GM10266 (cell line): Measurements from ENCODE around the gene BCL3.

Experiments used
- DNase-seq: peaks from one replicate; pipeline ENCODE4 v3.0.0; 2012; ENCODE audit errors: extremely low spot score
- TF ChIP-seq, protein P1 (sequence below): IDR thresholded peaks from 2 replicates; pipeline ENCODE4 v1.5.1; 2012; ENCODE audit warnings: mild to moderate bottlenecking, low read depth; ENCODE audit not compliant: control insufficient read depth, insufficient read depth; ENCODE audit errors: missing control alignments

The BCL3 gene

GRCh38 chr19:44783545-44783944, 35.0 kb downstream of the BCL3 start:
- TF ChIP-seq, protein P1, sequence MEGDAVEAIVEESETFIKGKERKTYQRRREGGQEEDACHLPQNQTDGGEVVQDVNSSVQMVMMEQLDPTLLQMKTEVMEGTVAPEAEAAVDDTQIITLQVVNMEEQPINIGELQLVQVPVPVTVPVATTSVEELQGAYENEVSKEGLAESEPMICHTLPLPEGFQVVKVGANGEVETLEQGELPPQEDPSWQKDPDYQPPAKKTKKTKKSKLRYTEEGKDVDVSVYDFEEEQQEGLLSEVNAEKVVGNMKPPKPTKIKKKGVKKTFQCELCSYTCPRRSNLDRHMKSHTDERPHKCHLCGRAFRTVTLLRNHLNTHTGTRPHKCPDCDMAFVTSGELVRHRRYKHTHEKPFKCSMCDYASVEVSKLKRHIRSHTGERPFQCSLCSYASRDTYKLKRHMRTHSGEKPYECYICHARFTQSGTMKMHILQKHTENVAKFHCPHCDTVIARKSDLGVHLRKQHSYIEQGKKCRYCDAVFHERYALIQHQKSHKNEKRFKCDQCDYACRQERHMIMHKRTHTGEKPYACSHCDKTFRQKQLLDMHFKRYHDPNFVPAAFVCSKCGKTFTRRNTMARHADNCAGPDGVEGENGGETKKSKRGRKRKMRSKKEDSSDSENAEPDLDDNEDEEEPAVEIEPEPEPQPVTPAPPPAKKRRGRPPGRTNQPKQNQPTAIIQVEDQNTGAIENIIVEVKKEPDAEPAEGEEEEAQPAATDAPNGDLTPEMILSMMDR, result no peak
- no peak for DNase-seq

- TF ChIP-seq, protein P1, result no peak
- DNase-seq, result no peak
These were observed 36.8 kb downstream of the BCL3 start for GRCh38 chr19:44785271-44785670.

DNA sequence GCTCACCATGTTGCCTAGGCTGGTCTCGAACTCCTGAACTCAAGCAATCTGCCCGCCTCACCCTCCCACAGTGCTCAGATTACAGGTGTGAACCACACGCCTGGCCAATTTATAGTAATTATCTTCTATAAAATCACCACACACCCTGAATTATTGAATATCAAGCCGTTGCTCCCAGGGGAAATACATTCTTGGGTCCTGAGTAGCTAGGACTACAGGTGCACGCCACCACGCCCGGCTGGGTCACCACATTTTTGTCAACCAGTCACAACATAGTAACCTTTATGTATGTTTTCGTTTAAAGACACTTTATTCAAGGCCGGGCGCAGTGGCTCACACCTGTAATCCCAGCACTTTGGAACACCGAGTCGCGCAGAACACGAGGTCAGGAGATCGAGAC, 37.5 kb downstream of the BCL3 start:
- DNase-seq, result no peak
- TF ChIP-seq, protein P1, result no peak

DNA sequence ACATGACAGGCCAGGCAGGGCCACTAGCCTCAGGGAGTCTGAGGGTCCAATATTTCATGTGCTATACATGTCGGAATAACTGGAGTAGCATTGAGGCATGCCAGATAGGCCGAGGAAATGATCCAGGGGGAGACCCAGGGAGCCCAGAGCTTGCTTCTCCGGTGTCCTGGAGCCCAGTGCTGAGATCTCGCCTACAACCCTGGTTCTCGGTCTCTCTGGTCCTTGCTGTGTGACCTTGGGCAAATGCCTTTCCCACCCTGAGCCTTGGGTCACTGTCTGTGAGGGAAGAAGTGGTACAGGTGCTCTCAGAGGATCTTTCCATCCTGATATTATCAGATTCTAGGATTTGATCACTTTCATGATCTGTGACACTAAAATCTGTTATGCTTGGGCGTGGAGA, 40.5 kb downstream of the BCL3 start:
- DNase-seq, result no peak
- TF ChIP-seq, protein P1, result no peak

DNA sequence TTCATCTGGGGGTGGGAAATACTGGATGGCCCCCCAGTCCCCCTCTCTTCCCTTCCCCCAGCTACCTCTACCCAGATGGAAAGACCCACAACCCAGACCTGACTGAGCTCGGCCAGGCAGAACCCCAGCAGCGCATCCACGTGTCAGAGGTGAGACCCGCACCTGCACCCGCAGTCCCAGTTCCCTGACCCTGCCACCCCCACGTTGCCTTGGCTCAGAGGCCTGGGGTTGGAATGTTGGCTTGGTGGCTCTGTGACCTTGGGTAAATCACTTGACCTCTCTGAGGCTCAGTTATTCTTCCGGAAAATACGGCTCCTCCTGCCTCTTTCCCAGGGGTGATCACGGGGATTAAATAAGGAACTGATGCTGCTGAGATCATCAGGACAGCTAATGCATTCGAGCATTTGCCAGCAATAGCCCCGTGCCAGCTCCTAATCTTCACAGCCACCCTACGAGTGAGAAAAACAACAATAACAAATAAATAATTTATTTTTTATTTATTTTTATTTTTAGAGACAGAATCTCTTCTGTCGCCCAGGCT, 41.5 kb downstream of the BCL3 start:
- DNase-seq, result no peak
- TF ChIP-seq, protein P1, result no peak

GRCh38 chr19:44792281-44792680, 43.8 kb downstream of the BCL3 start:
- no peak for DNase-seq
- TF ChIP-seq, protein P1, result no peak

GRCh38 chr19:44794610-44795009, 46.1 kb downstream of the BCL3 start:
- DNase-seq, result no peak
- TF ChIP-seq, protein P1, result no peak
